HG02588 (cell line): ENCODE data around the gene MAN1A2.
"Not testable (repeated sequence)": the region's sequence is repeated elsewhere in the genome, so short reads cannot be mapped to it uniquely, and the experiment has no call there.

Source experiments
- ATAC-seq: cut with Tn5 transposase; IDR thresholded peaks from one replicate; pipeline ENCODE4 v1.9.1; 2021; ENCODE audit warnings: mild to moderate bottlenecking, moderate library complexity; ENCODE audit not compliant: unreplicated experiment

The MAN1A2 gene

DNA sequence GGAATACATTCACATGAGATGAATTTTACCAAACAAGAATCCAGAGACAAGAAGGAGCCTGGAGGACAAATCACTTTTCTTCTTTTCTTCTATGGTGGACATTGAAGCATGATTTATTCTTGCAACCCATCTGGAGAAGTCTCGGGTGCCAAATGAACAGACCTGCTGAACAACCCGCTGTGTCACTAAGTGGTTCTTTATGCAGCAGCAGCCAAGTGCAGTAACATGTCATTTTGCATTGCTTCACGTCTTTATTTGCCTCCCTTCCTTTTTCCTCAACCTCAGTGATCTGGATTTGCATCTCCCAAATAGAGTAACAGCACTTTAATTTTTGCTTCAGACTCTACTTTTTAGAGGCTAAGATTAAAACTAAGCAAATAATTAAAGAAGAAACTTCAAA is 188.6 kb downstream of the MAN1A2 start:
- ATAC-seq = no peak

- ATAC-seq = no peak
Observed at GRCh38 chr1:117556341-117556740, 189.1 kb downstream of the MAN1A2 start.

- no peak for ATAC-seq
Observed at GRCh38 chr1:117556976-117557375, 189.7 kb downstream of the MAN1A2 start.

DNA sequence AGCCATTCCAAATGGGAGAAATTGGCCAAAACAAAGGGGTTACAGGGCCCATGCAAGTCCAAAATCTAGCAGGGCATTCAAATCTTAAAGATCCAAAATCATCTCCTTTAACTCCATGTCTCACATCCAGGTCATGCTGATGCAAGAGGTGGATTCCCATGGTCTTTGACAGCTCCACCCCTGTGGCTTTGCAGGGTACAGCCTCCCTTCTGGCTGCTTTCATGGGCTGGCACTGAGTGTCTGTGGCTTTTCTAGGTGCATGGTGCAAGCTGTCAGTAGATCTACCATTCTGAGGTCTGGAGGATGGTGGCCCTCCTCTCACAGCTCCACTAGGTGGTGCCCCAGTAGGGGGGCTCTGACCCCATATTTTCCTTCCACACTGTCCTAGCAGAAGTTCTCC is 191.2 kb downstream of the MAN1A2 start:
- not testable (repeated sequence) for ATAC-seq

GRCh38 chr1:117559139-117559538 is 191.9 kb downstream of the MAN1A2 start:
- ATAC-seq = no peak

DNA sequence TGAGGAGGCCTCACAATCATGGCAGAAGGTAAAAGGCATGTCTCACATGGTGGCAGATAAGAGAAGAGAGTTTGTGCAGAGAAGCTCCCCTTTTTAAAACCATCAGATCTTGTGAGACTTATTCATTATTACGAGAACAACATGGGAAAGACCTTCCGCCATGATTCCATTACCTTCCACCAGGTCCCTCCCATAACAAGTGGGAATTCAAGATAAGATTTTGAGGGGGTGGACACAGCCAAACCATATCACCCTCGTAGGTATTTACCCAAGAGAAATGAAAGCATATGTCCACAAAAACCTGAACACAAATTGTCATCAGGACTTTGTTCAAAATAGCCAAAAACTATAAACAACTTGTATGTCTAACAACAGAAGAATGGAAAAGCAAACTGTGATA is 192.7 kb downstream of the MAN1A2 start:
- ATAC-seq = no peak

DNA sequence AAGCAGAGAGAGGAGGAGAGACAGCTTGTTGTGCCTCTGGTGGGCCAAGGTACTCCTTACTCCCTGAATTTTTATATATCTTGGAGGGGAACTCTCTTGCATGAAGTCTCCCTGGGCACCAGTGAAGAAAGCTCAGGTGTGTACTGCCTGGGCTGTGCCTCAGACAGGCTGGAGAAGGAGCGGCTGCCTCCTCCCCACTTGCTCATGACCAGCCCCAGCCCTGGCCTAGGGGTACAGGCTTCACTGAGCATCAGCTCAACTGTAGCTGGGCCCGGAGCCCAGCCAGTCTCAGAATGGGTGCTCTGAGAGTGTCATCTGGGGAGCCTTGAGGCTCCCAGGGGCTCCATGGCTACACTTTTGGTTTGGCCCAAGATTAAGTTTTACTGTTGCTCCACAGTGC is 193.8 kb downstream of the MAN1A2 start:
- no peak for ATAC-seq

GRCh38 chr1:117561551-117561950 is 194.3 kb downstream of the MAN1A2 start:
- ATAC-seq = no peak

DNA sequence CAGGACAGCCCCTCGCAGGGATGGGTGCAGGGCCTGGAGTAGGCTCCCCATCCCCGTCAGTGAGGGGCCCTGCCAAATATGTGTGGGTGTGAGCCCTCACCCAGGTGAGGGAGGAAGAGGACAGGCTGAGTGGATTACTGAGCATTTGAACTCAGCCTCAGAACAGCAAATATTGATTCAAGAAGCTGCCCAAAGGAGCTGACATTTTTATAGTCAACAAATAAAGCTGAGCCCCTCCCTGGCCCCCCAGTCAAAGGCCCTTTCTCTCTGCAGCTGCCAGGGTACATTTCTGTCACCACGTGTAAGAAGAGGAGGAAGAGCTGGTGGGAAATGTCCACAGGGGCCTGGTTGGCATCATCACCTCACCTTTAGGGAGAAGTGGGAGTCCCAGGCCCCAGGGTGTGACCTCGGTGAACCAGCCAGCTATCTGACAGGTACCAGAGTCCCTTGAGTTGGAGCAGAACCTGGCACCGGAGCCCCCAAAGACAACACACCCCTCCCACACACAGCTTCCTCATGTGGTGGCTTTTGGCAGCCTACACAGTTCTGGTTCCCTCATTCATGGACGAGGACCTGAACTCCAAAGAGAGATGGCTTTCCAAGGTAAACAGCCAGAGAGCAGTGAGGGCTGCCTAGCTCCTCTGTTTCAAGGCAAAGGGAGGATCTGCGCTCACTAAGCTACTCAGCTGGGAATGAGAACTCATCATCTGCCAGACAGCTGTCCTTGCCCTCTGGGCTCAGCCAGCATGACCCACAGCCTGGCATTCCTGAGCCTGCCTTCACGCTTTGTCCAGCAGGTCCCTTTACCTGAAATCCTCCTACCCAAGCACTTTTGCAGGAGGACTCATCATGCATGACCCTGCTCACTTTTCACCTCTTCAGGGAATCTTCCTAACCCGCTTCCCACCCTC is 195.6 kb downstream of the MAN1A2 start:
- no peak for ATAC-seq

DNA sequence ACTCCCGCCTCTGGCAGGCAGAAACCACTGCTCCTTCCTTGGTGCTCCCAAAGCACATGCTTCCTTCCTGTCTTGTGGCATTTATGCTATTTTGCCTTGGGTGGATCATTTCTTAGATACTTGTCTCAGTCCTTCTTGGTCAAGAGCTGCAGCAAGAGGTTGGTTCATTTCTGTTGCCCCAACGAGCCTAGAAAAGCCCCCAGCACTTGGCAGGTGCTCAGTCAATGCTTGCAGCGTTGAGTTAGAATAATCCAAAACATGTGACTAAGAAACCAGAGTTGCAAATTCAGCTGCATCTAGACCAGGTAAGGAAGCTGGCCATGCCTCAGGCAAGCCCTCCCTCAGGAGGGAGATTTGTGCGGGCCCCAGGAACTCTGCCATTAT is 196.2 kb downstream of the MAN1A2 start:
- no peak for ATAC-seq

- no peak for ATAC-seq
Observed at GRCh38 chr1:117564227-117565075, 197.2 kb downstream of the MAN1A2 start.

DNA sequence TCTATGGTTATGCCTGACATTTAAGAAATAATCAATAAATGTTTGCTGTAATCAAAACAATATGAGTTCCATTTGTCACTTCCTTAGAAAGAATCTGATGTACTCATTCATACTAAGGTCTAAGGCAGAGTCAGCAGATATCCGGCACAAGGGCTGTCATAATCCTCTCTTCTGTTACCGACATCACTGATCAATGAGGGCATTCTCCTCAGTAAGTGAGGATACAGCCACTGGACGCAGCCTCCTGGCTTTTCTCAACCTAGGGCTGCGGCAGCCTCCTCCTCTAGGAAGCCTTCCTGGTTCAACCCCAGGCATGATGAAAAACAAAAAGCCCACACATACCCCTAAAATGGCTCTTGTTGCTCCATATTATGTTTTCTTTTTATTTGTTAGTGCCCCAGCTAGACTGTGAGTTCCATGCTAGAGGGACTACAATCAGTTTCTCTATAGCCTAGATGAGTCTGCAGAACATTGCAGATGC is 197.9 kb downstream of the MAN1A2 start:
- no peak for ATAC-seq

- ATAC-seq = no peak
Observed at GRCh38 chr1:117565745-117566455, 198.7 kb downstream of the MAN1A2 start.

DNA sequence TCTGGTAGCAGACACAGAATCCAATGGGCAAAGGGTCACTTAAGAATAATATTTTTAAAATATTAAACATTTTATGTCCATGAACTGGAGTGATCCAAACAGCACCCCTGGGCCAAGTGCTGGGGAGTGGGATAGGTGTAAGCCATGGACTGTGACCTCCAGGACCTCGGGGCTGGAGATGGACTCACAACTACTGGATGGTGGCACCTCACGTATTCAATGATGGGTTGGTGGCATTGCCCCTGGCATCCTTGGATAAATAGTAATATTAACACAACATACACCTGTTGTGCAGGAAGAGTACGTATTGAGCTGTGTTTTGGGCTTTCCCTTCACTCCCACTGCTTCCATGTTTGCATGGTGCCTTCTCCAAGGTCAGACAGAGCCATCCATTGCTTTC is 199.3 kb downstream of the MAN1A2 start:
- ATAC-seq = no peak

DNA sequence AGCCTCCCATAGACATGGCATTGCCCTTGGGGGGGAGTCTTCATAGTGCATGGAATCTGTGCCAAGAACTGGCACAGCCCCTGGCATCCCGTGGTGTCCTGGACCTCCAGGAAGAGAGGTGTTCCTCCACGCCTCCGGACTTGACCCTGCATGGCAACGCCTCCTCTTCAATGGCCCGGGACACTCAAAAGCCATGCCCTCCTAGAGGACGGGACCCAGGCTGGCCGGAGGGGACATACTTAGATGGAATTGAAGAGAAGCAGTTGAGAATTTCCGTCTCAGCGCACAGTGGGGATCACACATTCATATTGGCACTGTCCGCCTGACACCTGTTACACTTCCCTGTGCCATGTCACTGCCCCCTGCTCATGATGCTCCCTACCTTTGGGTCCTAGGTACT is 200.2 kb downstream of the MAN1A2 start:
- no peak for ATAC-seq

GRCh38 chr1:117567976-117568375 is 200.7 kb downstream of the MAN1A2 start:
- ATAC-seq = no peak

- ATAC-seq = no peak
Observed at GRCh38 chr1:117568999-117569398, 201.8 kb downstream of the MAN1A2 start.

DNA sequence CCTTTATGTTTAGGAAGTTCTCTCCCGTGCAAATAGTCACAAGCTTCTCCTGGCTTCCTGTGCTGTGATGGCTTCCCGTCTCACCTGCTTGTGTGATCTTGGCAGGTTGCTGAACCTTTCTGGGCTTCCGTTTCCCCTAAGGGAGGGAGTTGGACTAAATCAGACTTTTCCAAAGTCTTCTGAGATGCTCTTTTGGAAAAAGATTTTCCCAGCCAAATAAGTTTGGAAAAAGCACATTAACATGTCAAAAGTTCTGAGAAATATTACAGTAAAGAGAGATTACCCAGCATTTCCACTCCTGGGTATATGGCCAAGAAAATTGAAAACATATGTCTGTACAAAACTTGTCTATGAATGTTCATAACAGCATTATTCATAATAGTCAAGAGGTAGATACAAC is 202.6 kb downstream of the MAN1A2 start:
- no peak for ATAC-seq

DNA sequence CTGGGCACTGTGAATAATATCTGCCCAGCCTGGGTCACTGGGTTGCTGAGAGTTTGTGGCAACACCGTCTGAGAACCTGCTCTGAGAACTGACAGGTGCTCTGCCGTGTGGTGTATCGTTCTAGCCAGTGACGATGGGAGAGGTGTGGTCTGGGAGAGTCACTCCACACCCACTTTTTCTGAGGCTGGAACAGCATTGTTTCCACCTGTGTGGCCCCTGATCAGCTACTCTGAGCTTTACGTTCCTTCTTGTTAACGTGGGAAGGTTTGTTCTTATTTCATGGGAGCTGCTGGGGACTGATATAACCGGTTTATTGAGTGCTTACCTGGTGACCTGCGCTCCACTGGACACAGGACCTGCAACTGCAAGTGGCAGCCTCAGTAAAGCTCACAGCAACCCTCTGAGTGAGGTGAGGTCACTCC is 203.8 kb downstream of the MAN1A2 start:
- ATAC-seq = no peak

DNA sequence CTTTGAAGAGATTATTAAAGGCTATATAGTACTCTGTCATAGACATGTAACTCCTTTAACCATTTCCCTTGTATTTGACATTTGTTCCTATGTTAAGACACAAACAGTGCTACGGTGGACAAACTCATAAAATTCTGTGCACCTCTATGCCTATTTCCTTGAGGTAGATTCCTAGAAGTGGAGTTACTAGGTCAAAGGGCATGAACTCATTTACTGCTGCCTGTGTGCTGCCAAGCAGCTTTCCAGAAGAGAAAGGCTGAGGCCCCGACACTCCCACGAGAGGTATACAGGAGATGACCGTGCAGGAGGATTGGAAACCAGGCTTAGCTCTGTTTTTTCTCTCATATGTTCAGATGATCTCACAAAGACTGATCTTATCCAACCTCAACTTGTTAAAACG is 204.2 kb downstream of the MAN1A2 start:
- no peak for ATAC-seq

- ATAC-seq = no peak
Observed at GRCh38 chr1:117572546-117572945, 205.3 kb downstream of the MAN1A2 start.
